Activated CD4-positive, alpha-beta T cell treated with anti-CD3 and anti-CD28 coated beads, Interleukin-2, amount 50 U/mL, for 48 hours (primary cell): ENCODE data around the gene ATP6V1G1.
A peak's percentile ranks its signal among the peaks of the same experiment; 100 is the strongest.
"Not testable (repeated sequence)": the region's sequence is repeated elsewhere in the genome, so short reads cannot be mapped to it uniquely, and the experiment has no call there.

Experiments used
- DNase-seq, 2 experiments: peaks; one replicate each; pipeline ENCODE4 v3.0.0-alpha.2; 2020

ATP6V1G1 gene, protein sequence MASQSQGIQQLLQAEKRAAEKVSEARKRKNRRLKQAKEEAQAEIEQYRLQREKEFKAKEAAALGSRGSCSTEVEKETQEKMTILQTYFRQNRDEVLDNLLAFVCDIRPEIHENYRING

DNA sequence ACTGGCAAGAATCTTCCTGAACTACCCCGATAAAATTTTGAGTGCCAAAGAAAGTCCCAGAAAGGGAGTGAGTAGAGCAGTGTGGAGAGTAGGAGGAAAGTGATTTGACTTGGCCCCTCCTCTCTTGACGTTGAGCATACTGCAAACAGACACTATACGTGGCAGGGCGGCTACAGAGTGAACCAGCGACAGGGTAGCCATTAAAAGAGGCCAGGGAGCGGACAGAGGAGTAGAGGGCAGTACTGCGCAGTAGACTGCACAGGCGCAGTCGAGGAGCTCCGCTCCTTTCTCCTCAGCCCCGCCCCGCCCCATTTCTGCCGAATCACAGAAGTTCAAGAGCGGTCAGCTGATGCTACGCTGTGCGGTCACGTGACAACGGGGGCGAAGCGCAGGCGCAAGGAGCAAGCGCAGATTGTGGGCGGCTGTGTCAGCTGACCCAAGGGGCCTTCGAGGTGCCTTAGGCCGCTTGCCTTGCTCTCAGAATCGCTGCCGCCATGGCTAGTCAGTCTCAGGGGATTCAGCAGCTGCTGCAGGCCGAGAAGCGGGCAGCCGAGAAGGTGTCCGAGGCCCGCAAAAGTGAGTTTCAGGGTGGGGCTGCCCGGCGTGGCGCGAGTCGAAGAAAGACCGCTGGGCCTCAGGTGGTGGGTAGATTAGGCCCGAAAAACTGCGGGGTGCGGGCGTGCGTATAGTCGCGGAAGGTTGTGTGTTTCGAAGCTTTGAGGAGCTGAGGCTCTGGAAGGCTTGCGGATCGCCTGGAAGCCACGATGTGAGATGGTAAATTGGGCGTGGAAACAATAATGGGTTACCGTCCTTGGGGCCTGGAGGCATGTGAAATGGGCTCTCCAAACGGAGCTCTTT lies at the start of gene ATP6V1G1:
ATP6V1G1 (plus strand) TSS at position 425 of the 858 bp plus-strand sequence; CDS start at position 495, 70 bp downstream.
- DNase-seq, result peak; percentile 99 to 100

DNA sequence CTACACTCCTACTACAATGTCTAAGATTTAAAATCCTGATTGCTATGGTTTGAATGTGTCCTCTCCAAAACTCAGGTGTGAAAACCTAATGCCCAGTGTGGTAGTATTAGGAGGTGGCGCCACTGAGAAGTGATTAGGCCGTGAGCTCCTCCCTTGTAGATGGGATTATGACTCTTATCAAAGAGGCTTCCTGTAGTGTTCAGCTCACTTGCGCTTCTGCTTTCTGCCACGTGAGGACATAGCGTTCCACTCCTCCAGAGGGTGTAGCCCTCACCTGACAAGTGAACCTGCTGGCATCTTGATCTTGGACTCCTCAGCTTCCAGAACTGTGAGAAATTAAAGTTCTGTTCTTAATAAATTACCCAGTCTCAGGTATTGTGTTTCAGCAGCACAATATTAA lies 49.3 kb upstream of the ATP6V1G1 start:
- peak; percentile 8 to 22 for DNase-seq

DNA sequence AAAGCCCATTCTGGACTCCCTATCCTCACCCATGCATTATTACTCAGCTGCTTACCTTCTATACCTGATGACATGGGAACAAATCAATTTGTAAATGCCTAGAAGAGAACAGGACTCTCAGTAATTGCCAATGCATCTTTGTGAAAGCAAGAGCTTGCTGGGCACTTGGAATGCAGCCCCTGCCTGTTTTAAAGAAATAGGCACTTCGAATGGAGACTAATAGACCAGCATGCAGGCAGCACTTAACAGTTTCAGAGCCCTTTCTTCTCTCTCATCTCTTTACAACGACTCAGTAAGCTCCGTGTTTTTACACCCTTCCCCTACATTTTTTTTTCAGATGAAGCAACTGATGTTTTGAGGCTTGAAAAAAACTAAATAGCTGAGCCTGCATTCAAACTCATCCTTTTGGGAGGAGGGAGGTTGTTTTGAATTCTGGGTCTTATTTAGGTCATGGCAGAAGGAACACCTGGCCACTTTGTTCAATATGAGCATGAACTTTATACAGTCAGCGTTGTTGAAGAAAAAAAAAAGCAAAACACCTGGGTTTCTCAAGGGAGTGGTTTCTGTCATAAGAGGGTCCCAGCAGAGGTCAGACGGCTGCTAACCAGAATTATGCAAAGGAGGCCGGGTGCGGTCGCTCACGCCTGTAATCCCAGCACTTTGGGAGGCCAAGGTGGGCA lies 47.7 kb upstream of the ATP6V1G1 start:
- no peak for DNase-seq

DNA sequence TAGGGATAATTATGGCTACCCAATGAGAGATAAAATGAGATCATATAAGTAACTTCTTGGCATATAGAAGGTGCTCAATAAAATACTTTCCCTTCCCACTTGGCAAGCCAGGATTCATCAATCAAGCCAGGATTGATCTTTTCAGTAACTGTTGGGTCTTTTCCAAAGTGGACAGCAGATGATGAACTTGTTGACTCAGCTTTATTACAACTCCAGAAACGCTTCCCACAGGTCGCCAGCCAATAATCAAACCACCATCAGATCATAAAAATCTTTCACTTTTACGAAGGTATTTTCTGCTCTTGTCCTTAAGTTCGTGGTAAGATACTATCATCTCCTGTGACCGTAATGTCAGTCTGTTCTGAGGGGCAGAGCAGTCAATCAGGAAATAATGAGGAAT lies 42.5 kb upstream of the ATP6V1G1 start:
- DNase-seq, result no peak

DNA sequence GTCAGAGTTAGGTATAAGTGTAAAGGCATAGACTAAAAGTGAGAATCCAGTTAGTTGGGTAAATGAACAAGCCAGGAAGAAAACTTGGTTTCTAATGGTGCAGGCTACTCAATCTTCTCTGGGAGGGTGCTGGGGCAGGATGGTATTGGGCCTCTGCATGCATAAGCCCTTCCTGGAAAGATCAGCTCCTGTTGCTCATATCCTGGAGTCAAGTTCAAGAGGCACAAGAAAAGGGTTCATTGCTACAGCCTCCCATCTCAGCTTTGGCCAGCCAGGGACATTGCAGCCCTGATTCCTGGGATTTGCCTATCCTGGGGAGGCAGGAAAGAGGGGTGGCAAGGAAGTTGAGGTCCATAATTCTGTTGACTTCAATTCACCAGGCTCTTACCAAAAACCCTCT lies 40.7 kb upstream of the ATP6V1G1 start:
- no peak for DNase-seq

DNA sequence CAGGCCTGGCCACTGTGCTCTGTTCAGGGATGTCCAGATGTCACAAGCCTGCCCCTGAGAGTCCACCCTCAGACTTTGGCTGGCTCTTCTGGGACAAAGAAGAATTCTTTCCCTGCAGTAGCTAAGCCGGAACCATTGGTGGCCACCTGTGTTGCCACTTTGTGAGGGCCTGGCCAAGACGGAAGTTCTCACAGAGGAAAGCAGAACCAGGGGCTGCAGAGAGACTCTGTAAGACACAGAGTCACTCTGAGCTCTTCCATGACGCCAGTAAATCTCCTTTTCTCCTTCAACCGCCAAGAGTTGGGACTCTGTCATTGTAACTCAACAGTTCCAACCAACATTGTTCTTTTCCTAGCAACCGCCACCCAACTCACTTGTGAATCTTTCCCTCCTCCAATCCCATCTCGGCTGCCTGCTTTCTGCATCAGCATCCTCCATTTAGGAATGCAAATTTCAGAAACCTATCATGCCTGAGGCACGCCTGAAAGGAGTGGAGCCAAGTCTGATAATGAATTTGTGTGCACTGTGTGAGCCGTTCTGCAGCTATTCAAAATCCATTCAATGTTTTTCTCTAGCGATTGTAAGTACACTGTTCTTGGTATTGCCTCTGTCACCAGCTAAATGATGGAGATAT lies 37.8 kb upstream of the ATP6V1G1 start:
- DNase-seq, result no peak

DNA sequence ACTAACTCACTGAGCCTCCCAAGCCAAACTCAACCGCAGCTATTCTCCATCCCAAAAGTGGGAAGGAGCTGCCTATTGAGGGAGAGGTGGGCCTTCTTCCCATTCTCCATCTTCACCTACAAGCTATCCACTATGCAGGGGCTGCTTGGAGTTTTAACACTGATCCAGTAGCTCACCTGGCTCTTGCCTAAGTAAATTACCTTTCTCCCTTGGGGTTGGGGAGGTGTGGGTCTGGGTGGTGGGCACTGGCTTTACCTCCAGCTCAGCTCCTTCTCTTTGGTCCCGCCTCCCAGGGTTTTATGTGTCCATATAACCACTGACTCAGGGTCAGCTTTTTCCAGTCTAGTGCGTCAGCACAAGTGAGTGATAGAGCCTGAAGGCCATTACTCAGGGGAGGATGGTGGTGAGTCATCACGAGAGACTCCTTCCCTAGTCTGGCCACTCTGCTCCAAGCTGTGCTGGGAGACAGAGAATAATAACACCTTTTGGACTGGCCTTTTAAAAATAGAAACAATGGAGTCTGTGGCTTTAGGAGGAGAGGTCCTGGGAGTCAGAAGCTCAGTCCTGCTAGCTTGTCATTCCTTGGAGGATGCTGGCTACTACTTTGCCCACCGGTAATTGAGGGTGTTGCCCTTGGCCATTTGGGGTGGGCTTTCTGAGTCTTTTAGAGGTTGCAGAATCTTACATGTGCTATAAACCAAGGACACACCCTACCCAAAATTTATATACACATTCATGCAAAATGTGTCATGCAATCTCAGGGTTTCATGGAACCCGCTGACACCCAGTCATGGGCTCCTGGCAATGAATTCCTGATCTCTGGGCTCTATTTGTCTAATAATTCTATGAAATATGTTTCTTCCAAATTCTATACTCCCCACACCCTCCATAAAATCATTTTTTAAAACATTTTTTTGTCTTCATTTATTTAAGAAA lies 35.6 kb upstream of the ATP6V1G1 start:
- no peak for DNase-seq

DNA sequence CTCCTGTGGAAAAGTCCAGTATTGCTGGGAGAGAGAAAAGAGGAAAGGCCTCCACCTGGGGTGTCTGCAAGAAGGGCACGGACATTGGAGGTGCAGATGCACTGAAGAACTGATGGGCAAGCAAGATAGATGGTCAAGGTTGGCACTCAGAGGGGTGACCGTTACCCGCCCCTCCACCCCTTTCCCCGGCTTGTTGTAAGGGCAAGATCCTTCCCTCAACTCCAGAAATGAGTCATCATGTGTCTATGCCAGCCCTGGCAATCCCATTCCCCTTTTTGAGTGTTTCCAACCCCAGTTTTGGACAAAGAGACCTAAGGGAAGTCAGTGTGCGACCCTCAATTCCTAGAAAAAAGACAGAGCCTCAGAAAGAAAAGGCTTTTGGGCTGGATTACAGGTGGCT lies 34.9 kb upstream of the ATP6V1G1 start:
- no peak for DNase-seq

DNA sequence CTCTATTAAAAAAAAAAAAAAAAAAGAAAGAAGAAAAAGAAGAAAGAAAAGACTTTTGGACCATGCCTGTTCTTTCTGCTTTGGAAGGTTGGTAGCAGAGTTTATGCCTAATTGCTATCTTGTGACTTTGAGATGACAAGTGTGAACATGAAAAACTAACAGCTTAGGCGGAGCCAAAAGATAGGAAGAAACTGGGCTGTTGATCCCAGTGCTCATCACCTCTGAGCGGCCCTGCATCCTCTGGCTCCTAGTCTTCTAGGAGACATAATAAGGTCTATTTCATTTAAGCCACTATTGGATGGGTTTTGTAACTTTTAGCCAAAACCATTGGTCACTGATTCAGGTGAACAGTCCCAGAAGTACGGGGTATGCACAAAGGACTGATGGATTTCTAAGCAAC lies 34.4 kb upstream of the ATP6V1G1 start:
- DNase-seq, result no peak

DNA sequence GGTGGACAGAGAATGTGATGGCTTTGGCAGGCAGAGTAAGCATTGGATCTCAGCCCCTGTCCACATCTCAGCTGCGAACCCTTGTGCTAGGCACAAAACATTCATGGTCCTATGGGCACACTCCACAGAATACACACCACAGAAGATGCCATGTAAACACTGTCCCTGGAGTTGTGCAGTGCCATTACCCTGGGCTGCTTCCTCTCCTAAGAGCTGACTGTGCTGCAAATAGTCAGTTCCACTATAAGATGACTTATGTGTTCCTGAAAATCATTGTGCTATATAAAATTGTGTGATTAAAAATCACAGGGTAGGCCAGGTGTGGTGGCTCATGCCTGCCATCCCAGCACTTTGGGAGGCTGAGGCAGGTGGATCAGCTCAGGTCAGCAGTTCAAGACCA lies 31.9 kb upstream of the ATP6V1G1 start:
- no peak for DNase-seq

DNA sequence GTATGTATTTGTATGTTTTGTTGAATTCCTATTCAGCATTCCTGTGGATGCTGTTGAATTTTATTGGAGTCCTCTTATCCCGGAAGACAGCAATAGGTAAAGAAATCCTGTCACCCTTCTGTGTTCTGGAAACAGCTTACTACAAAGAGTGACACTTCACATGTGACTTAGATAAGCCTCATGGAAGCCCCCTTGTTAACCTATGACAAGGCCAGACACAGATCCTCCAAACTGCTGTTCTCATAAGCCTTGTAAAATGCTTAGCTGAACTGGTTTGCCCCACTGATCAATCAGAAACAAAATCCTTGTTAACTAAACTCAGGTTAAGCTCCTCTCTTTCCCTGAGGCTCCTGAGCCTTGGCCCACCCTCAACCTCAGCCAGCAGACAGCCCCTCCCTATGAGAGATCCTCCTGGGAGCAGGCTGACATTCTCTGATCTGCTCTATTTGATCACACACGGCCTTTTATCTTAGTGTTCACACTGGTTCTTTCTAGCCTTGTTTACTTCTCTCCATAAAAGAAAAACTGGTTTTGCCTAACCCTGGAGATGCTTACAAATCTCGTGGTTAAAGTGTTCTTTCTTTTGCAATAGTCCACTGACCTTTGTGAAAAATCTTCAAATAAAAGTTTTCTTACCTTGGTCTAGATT lies 29.4 kb upstream of the ATP6V1G1 start:
- DNase-seq, result no peak

DNA sequence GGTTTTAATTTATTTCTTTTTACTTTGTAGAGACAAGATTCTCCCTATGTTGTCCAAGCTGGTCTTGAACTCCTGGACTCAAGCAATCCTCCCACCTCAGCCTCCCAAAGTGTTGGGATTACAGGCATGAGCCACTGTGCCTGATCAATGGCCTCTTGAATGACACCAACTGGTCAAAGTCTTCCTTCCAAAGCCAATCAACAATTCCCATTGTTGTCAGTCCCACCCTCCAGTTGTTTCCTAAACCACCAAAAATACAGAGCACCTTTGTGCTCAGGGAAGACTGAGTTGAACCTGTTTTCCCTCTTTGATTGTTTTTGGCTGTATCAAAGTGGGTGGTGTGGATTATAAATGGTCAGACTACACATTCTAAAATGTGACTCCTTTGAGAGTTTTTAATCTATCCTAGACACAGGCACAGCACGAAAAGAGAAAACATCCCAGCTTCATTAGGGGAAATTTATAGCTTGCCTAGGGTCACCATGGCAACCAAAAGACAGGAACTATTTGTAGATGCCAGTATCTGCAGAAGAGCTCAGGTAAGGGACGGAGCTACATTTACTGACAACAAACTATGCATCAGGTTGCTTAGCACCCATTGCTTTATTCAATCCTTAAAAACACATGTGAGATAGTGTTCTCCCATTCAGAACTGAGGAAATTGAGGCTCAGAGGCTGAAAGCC lies 27.6 kb upstream of the ATP6V1G1 start:
- DNase-seq, result no peak

DNA sequence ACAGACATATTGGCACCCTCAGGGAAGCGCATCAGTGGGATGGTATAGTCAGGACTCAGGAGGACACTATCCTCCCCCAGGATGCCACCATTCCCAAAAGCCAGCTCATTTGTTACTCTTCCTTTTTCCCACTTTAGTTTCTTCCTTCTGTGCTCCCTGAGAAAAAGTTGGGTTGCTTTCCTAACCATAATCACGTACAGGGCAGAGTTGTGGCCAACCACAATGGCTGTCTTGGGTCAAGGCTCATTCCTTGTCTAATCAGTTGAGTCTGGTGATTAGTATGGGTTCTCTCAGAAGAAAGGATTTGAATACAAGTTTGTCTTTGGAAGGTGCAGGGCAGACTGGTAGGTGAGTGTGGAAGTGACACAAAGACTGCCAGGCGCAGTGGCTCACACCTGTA lies 26.6 kb upstream of the ATP6V1G1 start:
- no peak for DNase-seq

DNA sequence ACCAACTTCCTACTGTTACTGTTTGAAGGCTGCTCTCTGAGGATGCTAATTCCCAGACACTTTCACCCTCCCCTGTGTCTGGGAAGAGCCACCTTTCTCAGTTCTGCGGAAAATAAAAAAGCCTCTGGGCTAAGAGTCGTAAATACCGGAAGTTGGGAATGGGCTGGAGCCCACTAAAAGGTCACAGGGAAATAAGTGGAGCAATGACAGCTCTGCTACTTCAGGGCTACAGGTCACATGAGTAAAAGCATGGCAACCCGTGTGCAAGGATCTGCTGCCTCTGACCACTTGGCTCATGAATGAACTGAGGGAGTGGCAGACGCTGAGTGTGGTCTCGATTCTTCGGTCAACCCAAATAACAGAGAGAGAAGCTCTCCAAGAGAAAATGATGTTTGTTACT lies 25.8 kb upstream of the ATP6V1G1 start:
- DNase-seq, result no peak

DNA sequence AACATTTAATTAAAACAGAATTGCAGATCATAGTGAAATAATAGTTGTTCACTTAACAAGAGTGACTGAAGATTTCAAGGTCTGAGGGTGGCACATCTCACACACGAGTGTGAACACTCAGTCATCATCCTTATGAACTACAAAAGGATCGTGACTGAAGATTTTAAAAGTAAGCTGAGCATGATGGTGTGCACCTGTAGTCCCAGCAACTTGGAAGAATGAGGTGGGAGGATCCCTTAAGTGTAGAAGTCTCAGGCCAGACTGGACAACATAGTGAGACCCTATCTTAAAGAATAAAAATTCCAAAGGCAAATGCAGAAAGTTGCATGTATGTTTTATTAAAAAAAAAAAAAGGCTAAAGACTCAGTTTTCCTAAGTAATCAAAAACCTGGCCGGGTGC lies 22.4 kb upstream of the ATP6V1G1 start:
- no peak for DNase-seq

DNA sequence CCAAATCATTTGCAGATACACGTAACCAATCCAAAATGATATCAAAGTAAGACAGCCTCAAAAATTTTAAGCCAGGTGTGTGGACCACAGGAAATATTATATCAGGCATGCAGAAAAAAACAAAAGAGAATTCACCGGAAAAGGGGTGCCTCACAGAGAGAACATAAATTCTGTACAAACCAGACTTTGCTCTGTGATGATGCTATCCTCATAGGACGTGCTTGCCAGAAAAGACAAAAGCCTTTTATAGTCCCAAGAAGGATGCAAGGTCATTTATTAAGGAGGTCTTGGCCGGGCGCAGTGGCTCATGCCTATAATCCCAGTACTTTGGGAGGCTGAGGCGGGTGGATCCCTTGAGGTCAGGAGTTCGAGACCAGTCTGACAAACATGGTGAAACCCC lies 16.8 kb upstream of the ATP6V1G1 start:
- DNase-seq, result no peak

DNA sequence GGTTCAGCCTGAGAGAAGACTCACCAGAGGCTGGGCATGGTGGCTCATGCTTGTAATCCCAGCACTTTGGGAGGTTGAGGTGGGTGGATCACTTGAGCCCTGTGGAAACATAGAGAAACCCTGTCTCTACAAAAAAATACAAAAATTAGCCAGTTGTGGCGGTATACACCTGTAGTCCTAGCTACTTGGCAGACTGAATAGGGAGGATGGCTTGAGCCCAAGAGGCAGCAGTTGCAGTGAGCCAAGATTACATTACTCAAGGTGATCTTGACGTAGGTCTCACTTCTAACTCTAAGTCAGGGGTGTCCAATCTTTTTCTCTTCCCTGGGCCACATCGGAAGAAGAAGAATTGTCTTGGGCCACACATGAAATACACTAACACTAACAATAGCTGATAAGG lies 16.2 kb upstream of the ATP6V1G1 start:
- no peak for DNase-seq

DNA sequence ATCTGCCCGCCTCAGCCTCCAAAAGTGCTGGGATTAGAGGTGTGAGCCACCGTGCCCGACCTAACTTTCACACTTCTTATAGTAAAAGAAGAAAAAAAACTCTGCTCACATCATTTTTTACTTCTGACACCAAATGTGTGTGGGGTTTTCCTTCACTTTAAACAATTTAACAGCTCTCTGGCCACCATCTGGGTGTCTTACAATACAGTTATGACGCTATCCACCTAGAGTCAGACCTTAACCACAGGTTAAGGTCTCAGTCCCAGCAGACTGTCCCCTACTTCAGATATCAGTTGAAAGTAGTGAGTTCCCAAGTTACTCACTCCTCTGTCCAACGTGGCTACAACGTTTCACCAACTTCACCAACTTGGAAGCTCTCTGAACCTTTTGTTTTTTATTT lies 15.4 kb upstream of the ATP6V1G1 start:
- no peak for DNase-seq

DNA sequence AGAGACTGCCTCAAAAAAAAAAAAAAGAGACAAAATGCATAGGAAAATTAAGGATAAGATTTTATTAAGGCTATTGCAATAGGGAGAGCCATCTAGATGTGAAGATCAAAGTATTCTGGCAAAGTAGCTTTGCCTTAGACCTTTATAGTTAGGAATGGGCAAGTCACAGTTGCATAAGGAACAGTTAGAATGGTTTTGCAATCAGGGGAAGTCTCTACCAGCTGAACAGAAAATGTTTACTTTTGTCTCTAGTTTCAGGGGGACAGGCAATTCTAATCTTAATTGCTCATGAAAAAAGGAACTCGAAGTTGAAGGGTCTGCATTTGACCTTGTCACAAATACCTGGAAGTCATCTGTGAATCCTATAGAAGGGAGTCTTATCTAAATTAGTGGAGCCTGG lies 13.1 kb upstream of the ATP6V1G1 start:
- DNase-seq, result no peak

DNA sequence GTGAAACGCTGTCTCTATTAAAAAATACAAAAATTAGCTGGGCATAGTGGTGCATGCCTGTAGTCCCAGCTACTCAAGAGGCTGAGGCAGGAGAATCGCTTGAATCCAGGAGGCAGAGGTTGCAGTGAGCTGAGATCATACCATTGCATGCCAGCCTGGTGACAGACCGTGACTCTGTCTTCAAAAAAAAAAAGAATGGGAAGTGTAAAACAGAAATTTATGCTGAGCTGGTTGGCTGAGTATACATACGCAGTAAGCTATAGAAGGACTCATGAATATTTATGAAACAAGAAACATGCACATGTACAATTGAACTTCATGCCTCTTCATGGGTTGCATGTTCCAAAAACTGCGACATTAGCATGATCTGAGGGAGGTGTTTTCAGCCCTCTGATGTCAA lies 10.8 kb upstream of the ATP6V1G1 start:
- DNase-seq, result not testable (repeated sequence)

DNA sequence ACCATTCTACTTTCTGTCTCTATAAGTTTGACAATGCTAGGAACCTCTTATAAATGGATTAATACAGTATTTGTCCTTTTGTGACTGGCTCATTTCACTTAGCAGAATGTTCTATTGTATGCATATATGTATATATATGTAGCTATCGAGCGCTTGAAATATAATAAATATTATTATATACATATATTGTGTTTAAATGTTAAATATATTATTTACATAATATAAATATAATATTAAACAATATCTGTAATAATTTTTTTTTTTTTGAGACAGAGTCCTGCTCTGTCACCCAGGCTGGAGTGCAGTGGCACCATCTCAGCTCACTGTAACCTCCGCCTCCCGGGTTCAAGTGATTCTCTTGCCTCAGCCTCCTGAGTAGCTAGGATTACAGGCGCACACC lies 9.4 kb upstream of the ATP6V1G1 start:
- DNase-seq, result not testable (repeated sequence)
